Pancreas (tissue), 10 donors: ENCODE data around the gene CSE1L. TPM values are rescaled to one million over a fixed set of nuclear protein-coding genes. Genes with fewer than 3 reads are reported as not detected.

Experiments
- ATAC-seq, 4 donors: fragments of 200-7000 bp; cut with Tn5 transposase; one replicate each; pipeline versions ENCODE4 v1.8.0 to v1.9.1; 2020; ENCODE audit warnings: mild to moderate bottlenecking in 4 of 4, moderate library complexity in 4 of 4
- DNase-seq, 6 donors: peaks; one replicate each; pipeline ENCODE4 v3.0.0-alpha.2; 2020
- FAIRE-seq: peaks from 2 replicates; lab custom pipeline; 2012; peaks lifted over from hg19 to GRCh38; lab: Jason Lieb, UNC
- H3K27ac ChIP-seq, 4 donors: fragments of 200-600 bp; sonication (generic); 1 replicate in 3 of 4; 2 replicates in 1 of 4; pipeline versions ENCODE4 v1.5.0 to v1.8.0; 2020
- H3K27me3 ChIP-seq, 4 donors: fragments of 200-600 bp; one replicate each; pipeline ENCODE4 v1.8.0; 2021
- H3K36me3 ChIP-seq, 3 donors: fragments of 200-600 bp; sonication (generic) in 1 of 3; one replicate each; pipeline versions ENCODE4 v1.5.0 to v1.8.0; 2020 to 2021
- H3K4me1 ChIP-seq, 3 donors: fragments of 200-600 bp; one replicate each; pipeline ENCODE4 v1.8.0; 2021
- H3K4me3 ChIP-seq, 4 donors: fragments of 200-600 bp; sonication (generic) in 2 of 4; one replicate each; pipeline versions ENCODE4 v1.5.0 to v1.8.0; 2020 to 2021
- H3K9me3 ChIP-seq, 4 donors: fragments of 200-600 bp; one replicate each; pipeline ENCODE4 v1.8.0; 2021
- CTCF ChIP-seq, 4 donors: fragments of 200-600 bp; sonication (generic) in 3 of 4; IDR thresholded peaks; one replicate each; pipeline versions ENCODE4 v1.5.0 to v1.8.0; 2021; ENCODE audit warnings: antibody characterized with exemption in 4 of 4
- WGBS, 2 donors: extraction: QIAGEN DNeasy Blood & Tissue Kit; methylation state at CpG; one replicate each; pipeline ENCODE4 v1.1.7; 2013; 5-methylcytosine and 5-hydroxymethylcytosine counted together
- intact Hi-C, 3 donors: fragments of 100-400 bp; cut with DNase I; formaldehyde crosslinking; loops; one replicate each; pipeline versions ENCODE4 v1.11.1 to v1.14.2; 2022
- polyA plus RNA-seq, 2 donors: library from polyadenylated mRNA; stranded (reverse); fragments of 200-250 nt; gene quantifications; one replicate each; pipeline ENCODE4 v1.2.3, GENCODE V29; 2013
- total RNA-seq, 6 donors: library from RNA; stranded (reverse); fragmentation: NEBNext Ultra II Directional in 4 of 6; extraction: Animal tissue kit (Norgen Biotek cat#: 25700) in 4 of 6; gene quantifications; one replicate each; pipeline versions ENCODE4 v1.2.1 to v1.2.4, GENCODE V29; 2021 to 2023
- donor health status: healthy with polysubstance abuse.
- donor health status: DM: no; HTN: no; CAD: no; lungs with moderate emphysema.
- donor health status: DM: no; HTN: no; CAD: no.
- donor health status: control.
- donor health status: control.
- donor health status: Bipolar disorder and iron deficiency.
- donor health status: DM: yes; HTN: yes; CAD: no.
- donor health status: DM: no; HTN: no; CAD: no.
- donor health status: DM: no; HTN: no; CAD: no.
- donor health status: DM: yes; HTN: yes; CAD: no.

CSE1L gene, protein sequence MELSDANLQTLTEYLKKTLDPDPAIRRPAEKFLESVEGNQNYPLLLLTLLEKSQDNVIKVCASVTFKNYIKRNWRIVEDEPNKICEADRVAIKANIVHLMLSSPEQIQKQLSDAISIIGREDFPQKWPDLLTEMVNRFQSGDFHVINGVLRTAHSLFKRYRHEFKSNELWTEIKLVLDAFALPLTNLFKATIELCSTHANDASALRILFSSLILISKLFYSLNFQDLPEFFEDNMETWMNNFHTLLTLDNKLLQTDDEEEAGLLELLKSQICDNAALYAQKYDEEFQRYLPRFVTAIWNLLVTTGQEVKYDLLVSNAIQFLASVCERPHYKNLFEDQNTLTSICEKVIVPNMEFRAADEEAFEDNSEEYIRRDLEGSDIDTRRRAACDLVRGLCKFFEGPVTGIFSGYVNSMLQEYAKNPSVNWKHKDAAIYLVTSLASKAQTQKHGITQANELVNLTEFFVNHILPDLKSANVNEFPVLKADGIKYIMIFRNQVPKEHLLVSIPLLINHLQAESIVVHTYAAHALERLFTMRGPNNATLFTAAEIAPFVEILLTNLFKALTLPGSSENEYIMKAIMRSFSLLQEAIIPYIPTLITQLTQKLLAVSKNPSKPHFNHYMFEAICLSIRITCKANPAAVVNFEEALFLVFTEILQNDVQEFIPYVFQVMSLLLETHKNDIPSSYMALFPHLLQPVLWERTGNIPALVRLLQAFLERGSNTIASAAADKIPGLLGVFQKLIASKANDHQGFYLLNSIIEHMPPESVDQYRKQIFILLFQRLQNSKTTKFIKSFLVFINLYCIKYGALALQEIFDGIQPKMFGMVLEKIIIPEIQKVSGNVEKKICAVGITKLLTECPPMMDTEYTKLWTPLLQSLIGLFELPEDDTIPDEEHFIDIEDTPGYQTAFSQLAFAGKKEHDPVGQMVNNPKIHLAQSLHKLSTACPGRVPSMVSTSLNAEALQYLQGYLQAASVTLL
- total RNA-seq (10 to 100 TPM; 15.1 to 23.6 (median 18.5) TPM), polyA plus RNA-seq (10 to 100 TPM; 10.4 to 17.7 TPM)

DNA sequence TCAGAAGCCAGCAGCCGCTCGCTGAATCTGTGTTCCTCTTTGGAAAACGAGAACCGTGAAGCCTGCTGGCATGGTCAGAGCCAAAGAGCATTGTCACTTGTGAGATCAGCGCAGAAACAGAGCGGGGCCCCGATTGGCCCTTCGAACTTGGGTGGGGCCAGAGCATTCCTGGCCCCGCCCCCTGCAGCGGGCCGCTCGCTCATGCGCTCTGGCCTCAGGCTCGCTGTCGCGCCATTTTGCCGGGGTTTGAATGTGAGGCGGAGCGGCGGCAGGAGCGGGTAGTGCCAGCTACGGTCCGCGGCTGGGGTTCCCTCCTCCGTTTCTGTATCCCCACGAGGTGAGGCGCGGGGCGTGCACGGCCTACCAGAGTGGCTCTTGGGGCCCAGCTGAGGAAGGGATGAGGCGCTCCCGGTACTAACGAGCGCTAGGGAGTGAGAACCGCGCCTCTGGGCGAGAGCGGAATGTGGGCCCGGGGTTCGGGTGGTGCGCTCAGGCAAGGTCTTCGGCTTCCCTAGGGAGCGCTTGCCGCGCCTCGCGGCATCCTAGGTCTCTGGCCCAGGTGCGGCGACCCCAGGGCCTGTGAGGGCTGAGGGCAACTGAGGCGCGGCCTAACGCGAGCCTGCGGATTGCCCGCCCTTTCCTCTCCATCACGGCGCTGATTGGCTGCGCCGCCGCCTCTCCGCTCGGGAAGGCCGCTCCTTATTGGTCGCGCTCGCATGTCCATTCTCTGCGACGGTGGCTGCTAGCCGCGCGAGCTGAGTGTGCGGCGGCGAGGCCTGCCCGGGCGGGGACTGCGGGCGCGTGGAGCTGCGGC lies at the start of gene CSE1L:
Gene CSE1L, plus strand, starts transcription at position 226 of the 814 bp plus-strand sequence. CDS start 12,152 bp downstream, outside the sequence.
- no peaks in the 10 kb centered on the region for H3K36me3 ChIP-seq
- TF ChIP-seq CTCF (IDR thresholded peaks at IDR 0.05), result no peak
- DNase-seq, result peak; percentile 92 to 98 (median 96)
- no peaks in the 10 kb centered on the region for H3K27me3 ChIP-seq
- FAIRE-seq, result peak; percentile 45
- H3K4me1 ChIP-seq, result peaks cover 0 to 9% (median 4%) of the 10 kb centered on the region in 3 donors
- intact Hi-C loops, result no loop called here
- peak within 1 kb of the TSS; percentile 64 to 94 (median 83) for H3K4me3 ChIP-seq
- H3K9me3 ChIP-seq, result no peaks in the 10 kb centered on the region
- peak within 1 kb of the TSS; percentile 81 to 93 (median 88) for H3K27ac ChIP-seq
- peak; percentile 93 to 98 (median 94) for ATAC-seq
- WGBS, 2 donors, result 0% methylated on average over 74 to 80 of the region's 80 CpGs

DNA sequence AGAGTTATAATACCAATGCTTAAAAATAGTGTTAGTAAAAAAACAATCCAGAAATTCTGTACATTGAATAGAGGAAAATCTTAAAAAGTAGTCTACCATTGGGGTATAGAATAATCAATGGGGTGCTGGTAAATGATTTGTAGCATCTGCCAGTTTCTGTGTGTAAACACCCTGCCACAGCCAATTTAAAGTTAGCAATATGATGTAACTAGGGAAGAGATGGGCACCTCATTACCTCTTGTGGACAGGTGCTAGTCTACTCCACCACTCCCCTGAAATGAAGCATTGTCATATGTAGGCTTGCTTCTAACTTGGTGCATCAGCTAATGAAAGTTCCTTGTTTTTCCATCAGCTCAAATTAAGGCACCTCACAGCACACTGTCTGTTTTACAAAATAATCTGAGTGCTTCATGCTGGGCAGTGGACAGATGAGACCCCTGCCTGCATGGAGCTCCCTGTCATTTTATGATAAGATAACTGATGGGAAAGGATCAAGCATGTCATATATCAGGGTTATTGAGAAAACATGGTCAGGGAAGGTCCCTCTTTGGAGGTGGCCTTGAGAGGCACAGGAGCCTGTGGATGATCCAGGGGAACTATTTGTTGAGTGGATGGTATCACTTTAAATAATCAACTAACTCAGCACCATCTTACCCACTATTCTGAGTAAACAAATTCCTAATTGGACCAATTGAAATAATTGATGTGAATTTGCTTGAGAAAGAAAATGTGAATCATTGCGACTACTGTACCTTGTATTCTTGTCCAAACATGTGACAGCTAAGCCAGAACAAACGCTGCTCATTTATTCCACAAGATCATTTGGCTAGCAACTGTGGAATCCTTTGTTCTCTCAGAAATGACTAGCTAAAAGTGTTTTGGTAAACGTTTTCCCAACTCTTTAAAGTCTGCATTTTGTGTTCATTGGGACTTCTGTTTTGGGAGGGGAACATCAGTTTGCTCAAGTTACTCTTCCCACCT lies 45.9 kb upstream of the CSE1L start:
- intact Hi-C loops, result no loop called here
- Histone ChIP-seq H3K4me3 (no peak overlapping the region), H3K36me3 (peaks cover 0 to 59% (median 19%) of the 10 kb centered on the region in 3 donors), H3K27ac (peak overlapping the region in 1 of 4 donors; percentile 30), H3K9me3 (no peaks in the 10 kb centered on the region), H3K4me1 (peaks cover 0 to 3% (median 1%) of the 10 kb centered on the region in 3 donors), H3K27me3 (no peaks in the 10 kb centered on the region)
- FAIRE-seq (no peak), DNase-seq (no peak), ATAC-seq (peak in 3 of 4 donors; percentile 29 to 36 (median 32))
- WGBS, 2 donors, result 30 to 38% methylated on average over 3 of the region's 3 CpGs
- no peak for TF ChIP-seq CTCF (IDR thresholded peaks at IDR 0.05)

- WGBS, 2 donors, result 96 to 98% methylated on average over 7 of the region's 7 CpGs
- FAIRE-seq (no peak), ATAC-seq (no peak), DNase-seq (no peak)
- Histone ChIP-seq H3K27me3 (no peaks in the 10 kb centered on the region), H3K4me1 (no peaks in the 10 kb centered on the region), H3K36me3 (peaks cover 0 to 46% (median 18%) of the 10 kb centered on the region in 3 donors), H3K4me3 (no peak overlapping the region), H3K27ac (no peak overlapping the region), H3K9me3 (no peaks in the 10 kb centered on the region)
- intact Hi-C loops, result no loop called here
- TF ChIP-seq CTCF (IDR thresholded peaks at IDR 0.05), result no peak
Observed at GRCh38 chr20:49001741-49002140, 44.4 kb upstream of the CSE1L start.
